IMR-90 (cell line): ENCODE results near the gene ZNF362. TPM values are rescaled to one million over a fixed set of nuclear protein-coding genes. Genes with fewer than 3 reads are reported as not detected.

ENCODE experiments used
- ATAC-seq: fragments of 200-7000 bp; cut with Tn5 transposase; 2 replicates; pipeline ENCODE4 v1.9.1; 2020; ENCODE audit warnings: low read depth, mild to moderate bottlenecking, moderate library complexity
- BruUV-seq: library from RNA; stranded (reverse); fragments of 400-500 nt; replicated peaks from 2 replicates; lab custom pipeline; 2021; lab: Mats Ljungman, UMichigan
- CTCF ChIA-PET: fragments of 300-600 bp; formaldehyde crosslinking; extraction: SDS; loops from one replicate; lab custom pipeline; 2021; ENCODE audit warnings: antibody characterized with exemption; lab: Yijun Ruan, JAX
- POLR2A ChIA-PET: fragments of 300-600 bp; sonication (Branson Sonifier 250); formaldehyde crosslinking; loops from one replicate; lab custom pipeline; 2022; ENCODE audit warnings: antibody characterized with exemption; ENCODE audit not compliant: unreplicated experiment; lab: Charles Lee
- DNase-seq: peaks from one replicate; pipeline ENCODE4 v3.0.0; 2013
- H2AFZ ChIP-seq: replicated peaks from 2 replicates; pipeline ENCODE3; 2013; ENCODE audit warnings: low read length, mild to moderate bottlenecking; ENCODE audit not compliant: poor library complexity
- H2AK5ac ChIP-seq: 2 replicates; pipeline ENCODE4 v1.6.1; 2013; ENCODE audit warnings: low read depth, low read length, inconsistent platforms
- H2AK9ac ChIP-seq: replicated peaks from 2 replicates; pipeline ENCODE3; 2013; ENCODE audit warnings: mild to moderate bottlenecking, low read depth, low read length, moderate library complexity; ENCODE audit not compliant: poor library complexity
- H2BK120ac ChIP-seq: 2 replicates; pipeline ENCODE4 v1.6.1; 2013; ENCODE audit warnings: low read depth, low read length, inconsistent platforms
- H2BK15ac ChIP-seq: 3 replicates; pipeline ENCODE4 v1.6.1; 2013; ENCODE audit warnings: low read depth, low read length, inconsistent platforms
- H2BK20ac ChIP-seq: 2 replicates; pipeline ENCODE4 v1.6.1; 2013; ENCODE audit warnings: low read depth, mild to moderate bottlenecking, inconsistent platforms, low read length, moderate library complexity
- H2BK5ac ChIP-seq: 2 replicates; pipeline ENCODE4 v1.6.1; 2013; ENCODE audit warnings: mild to moderate bottlenecking, low read depth, low read length, inconsistent platforms; ENCODE audit not compliant: poor library complexity, severe bottlenecking
- H3K14ac ChIP-seq: replicated peaks from 2 replicates; pipeline ENCODE4 v1.6.1; 2013; ENCODE audit warnings: low read depth, low read length, inconsistent platforms
- H3K18ac ChIP-seq: 2 replicates; pipeline ENCODE4 v1.6.1; 2013; ENCODE audit warnings: low read depth, low read length, control low read depth
- H3K23ac ChIP-seq: 2 replicates; pipeline ENCODE4 v1.6.1; 2013; ENCODE audit warnings: low read depth, low read length, inconsistent platforms
- H3K27ac ChIP-seq: 2 replicates; pipeline ENCODE4 v1.5.1; 2013; ENCODE audit warnings: mild to moderate bottlenecking, control low read depth, low read length; ENCODE audit not compliant: insufficient read depth
- H3K27me3 ChIP-seq: 2 replicates; pipeline ENCODE4 v1.6.1; 2013; ENCODE audit warnings: low read length; ENCODE audit not compliant: control insufficient read depth, insufficient read depth
- H3K36me3 ChIP-seq: 2 replicates; pipeline ENCODE4 v1.6.1; 2013; ENCODE audit warnings: low read length, mixed read lengths; ENCODE audit not compliant: control insufficient read depth, insufficient read depth
- H3K4ac ChIP-seq: 2 replicates; pipeline ENCODE4 v1.6.1; 2013; ENCODE audit warnings: low read depth, low read length, inconsistent platforms
- H3K4me1 ChIP-seq: 2 replicates; pipeline ENCODE4 v1.6.1; 2013; ENCODE audit warnings: low read length, mixed read lengths; ENCODE audit not compliant: control insufficient read depth, insufficient read depth
- H3K4me2 ChIP-seq: 2 replicates; pipeline ENCODE4 v1.6.1; 2013; ENCODE audit warnings: low read depth, mild to moderate bottlenecking, control low read depth, low read length, moderate library complexity
- H3K4me3 ChIP-seq: 2 replicates; pipeline ENCODE4 v1.5.1; 2013; ENCODE audit warnings: low read depth, mild to moderate bottlenecking, control low read depth, low read length, moderate library complexity; ENCODE audit not compliant: insufficient read depth
- H3K56ac ChIP-seq: 2 replicates; pipeline ENCODE4 v1.6.1; 2013; ENCODE audit warnings: low read length, inconsistent platforms; ENCODE audit not compliant: insufficient read depth; ENCODE audit errors: extremely low read depth
- H3K79me1 ChIP-seq, 2 experiments: 2 replicates each; pipeline ENCODE4 v1.6.1; 2013; ENCODE audit warnings: low read length in 2 of 2, inconsistent platforms in 1 of 2, low read depth in 1 of 2
- H3K9ac ChIP-seq: 2 replicates; pipeline ENCODE4 v1.6.1; 2013; ENCODE audit warnings: low read depth, low read length, control low read depth
- H3K9me1 ChIP-seq: 2 replicates; pipeline ENCODE4 v1.6.1; 2013; ENCODE audit warnings: low read length, inconsistent platforms; ENCODE audit not compliant: insufficient read depth
- H3K9me3 ChIP-seq: 2 replicates; pipeline ENCODE4 v1.6.1; 2013; ENCODE audit warnings: low read length; ENCODE audit not compliant: control insufficient read depth, insufficient read depth
- H4K20me1 ChIP-seq: 2 replicates; pipeline ENCODE4 v1.6.1; 2013; ENCODE audit warnings: low read length, inconsistent platforms; ENCODE audit not compliant: insufficient read depth
- H4K5ac ChIP-seq: 2 replicates; pipeline ENCODE4 v1.6.1; 2013; ENCODE audit warnings: mild to moderate bottlenecking, low read depth, low read length, control low read depth
- H4K8ac ChIP-seq, 2 experiments: 2 replicates each; pipeline ENCODE4 v1.6.1; 2013; ENCODE audit warnings: low read depth in 2 of 2, low read length in 2 of 2, control low read depth in 1 of 2, inconsistent platforms in 1 of 2
- H4K91ac ChIP-seq: 2 replicates; pipeline ENCODE4 v1.6.1; 2013; ENCODE audit warnings: low read depth, low read length, inconsistent platforms; ENCODE audit not compliant: insufficient read depth
- CHD1 ChIP-seq: IDR thresholded peaks from 2 replicates; pipeline ENCODE4 v1.6.1; 2012; ENCODE audit warnings: low read depth, low read length, improper control_type of control experiment
- MAZ ChIP-seq: IDR thresholded peaks from 2 replicates; pipeline ENCODE4 v1.6.1; 2012; ENCODE audit warnings: low read depth, mild to moderate bottlenecking, low read length, improper control_type of control experiment, moderate library complexity, borderline replicate concordance
- NFE2L2 ChIP-seq: fragments of 150-350 bp; IDR thresholded peaks from 2 replicates; pipeline ENCODE4 v1.6.1; 2016; ENCODE audit warnings: low read depth, mild to moderate bottlenecking, low read length
- RAD21 ChIP-seq: IDR thresholded peaks from 2 replicates; pipeline ENCODE4 v1.6.1; 2012; ENCODE audit warnings: low read length, improper control_type of control experiment
- RCOR1 ChIP-seq: IDR thresholded peaks from 2 replicates; pipeline ENCODE4 v1.6.1; 2012; ENCODE audit warnings: mild to moderate bottlenecking, low read length, improper control_type of control experiment; ENCODE audit not compliant: insufficient replicate concordance
- RFX5 ChIP-seq: IDR thresholded peaks from 2 replicates; pipeline ENCODE4 v1.8.0; 2012; ENCODE audit warnings: low read depth, mild to moderate bottlenecking, low read length, moderate library complexity
- SMC3 ChIP-seq: fragments of 150-350 bp; IDR thresholded peaks from 2 replicates; pipeline ENCODE4 v1.6.1; 2016; ENCODE audit warnings: low read depth, mild to moderate bottlenecking, antibody characterized with exemption, low read length, moderate library complexity
- USF2 ChIP-seq: fragments of 150-350 bp; IDR thresholded peaks from 2 replicates; pipeline ENCODE4 v1.6.1; 2017; ENCODE audit warnings: mild to moderate bottlenecking, antibody characterized with exemption, low read length, low read depth
- WGBS, 2 experiments: methylation state at CpG; one replicate each; pipeline versions ENCODE4 v1.1.5 to v1.1.7; 2013; ENCODE audit warnings: missing lambda C conversion rate in 2 of 2; ENCODE audit not compliant: insufficient read length in 1 of 2; ENCODE audit errors: extremely low coverage in 2 of 2; 5-methylcytosine and 5-hydroxymethylcytosine counted together
- dilution Hi-C: fragments of 300-500 bp; cut with HindIII; formaldehyde crosslinking; loops from one replicate; pipeline ENCODE4 v1.14.3; 2018; ENCODE audit warnings: low sequenced_read_pairs; ENCODE audit not compliant: unreplicated experiment
- in situ Hi-C: fragments of 300-500 bp; cut with MboI; formaldehyde crosslinking; loops from 3 replicates; pipeline ENCODE4 v1.14.3; 2019; ENCODE audit warnings: low sequenced_read_pairs, inconsistent platforms, mixed read lengths
- intact Hi-C: fragments of 100-400 bp; cut with micrococcal nuclease; formaldehyde crosslinking; loops from 2 replicates; pipeline ENCODE4 v1.10.0; 2022
- polyA plus RNA-seq, 3 experiments: library from polyadenylated mRNA; depleted of rRNA; stranded (reverse); fragments of >200 nt; gene quantifications; 2 replicates each; pipeline ENCODE4 v1.2.3, GENCODE V29; 2012; ENCODE audit warnings: low replicate concordance in 1 of 3
- total RNA-seq: library from RNA; depleted of rRNA; stranded (reverse); fragments of >200 nt; gene quantifications from 2 replicates; pipeline ENCODE4 v1.2.3, GENCODE V29; 2012

Gene ZNF362
- total and polyA plus RNA-seq, 2 of the 4 experiments (the other 2 are of a cell fraction): 5.7 to 12.9 TPM

DNA sequence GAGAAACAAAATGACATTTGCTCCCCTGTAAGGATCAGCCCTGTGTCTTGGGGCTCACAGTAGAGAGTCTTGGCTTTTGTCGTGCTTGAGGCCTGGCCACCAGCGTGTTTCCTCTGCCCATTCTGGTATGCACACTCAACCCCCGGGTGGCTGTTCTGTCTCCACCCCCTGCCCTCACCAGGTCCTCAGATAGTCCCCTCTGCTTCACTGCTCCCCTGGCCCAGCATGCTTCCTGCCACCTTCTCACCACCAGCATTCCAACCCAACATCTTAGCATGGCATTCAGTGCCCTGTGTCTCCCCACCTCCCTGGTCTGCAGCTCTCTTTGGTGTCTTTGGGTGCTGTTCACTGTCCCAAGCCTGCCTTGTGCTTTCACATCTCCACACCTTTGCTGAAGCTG lies 16.2 kb downstream of the ZNF362 start:
- Histone ChIP-seq H2AFZ (no peak overlapping the region), H3K56ac (no peak overlapping the region), H3K14ac (no peak overlapping the region), H3K4me1 (no peaks in the 10 kb centered on the region; the same call in 1 of the 2 replicates), H3K4ac (no peak overlapping the region), H3K9me1 (peaks cover 18% of the 10 kb centered on the region), H3K9ac (no peak overlapping the region), H4K5ac (no peak overlapping the region), H4K20me1 (peaks cover 33% of the 10 kb centered on the region; the same call in 1 of the 2 replicates), H2AK5ac (no peak overlapping the region), H3K36me3 (peaks cover 24% of the 10 kb centered on the region), H4K8ac (no peak overlapping the region), H2BK5ac (no peak overlapping the region), H2BK120ac (no peak overlapping the region), H2BK15ac (no peak overlapping the region), H3K9me3 (no peaks in the 10 kb centered on the region), H4K91ac (no peak overlapping the region), H3K27me3 (no peaks in the 10 kb centered on the region), H3K79me1 (peaks cover 34 to 75% of the 10 kb centered on the region in 2 experiments), H3K4me3 (no peak overlapping the region), H3K27ac (no peak overlapping the region), H3K4me2 (no peak overlapping the region), H2AK9ac (no peak overlapping the region), H2BK20ac (no peak overlapping the region), H3K18ac (no peak overlapping the region), H3K23ac (no peak overlapping the region)
- ChIA-PET CTCF (no interaction called here), POLR2A (no interaction called here)
- 66% methylated on average over 3 of the region's 3 CpGs; no CpG with 5 or more reads in 1 of the 2 experiments for WGBS, 2 experiments
- no TSS peak for BruUV-seq
- ATAC-seq (no peak), DNase-seq (no peak)
- dilution Hi-C loops: no loop called here
- intact Hi-C loops: no loop called here
- in situ Hi-C loops: no loop called here
- TF ChIP-seq RCOR1: no peak
- no peak for TF ChIP-seq RAD21
- no peak for TF ChIP-seq RFX5
- no peak for TF ChIP-seq CHD1
- TF ChIP-seq NFE2L2: no peak
- no peak for TF ChIP-seq MAZ
- no peak for TF ChIP-seq USF2
- TF ChIP-seq SMC3: no peak
